ENCODE data around the gene IDI2.
A peak's percentile ranks its signal among the peaks of the same experiment; 100 is the strongest.

Gene IDI2

DNA sequence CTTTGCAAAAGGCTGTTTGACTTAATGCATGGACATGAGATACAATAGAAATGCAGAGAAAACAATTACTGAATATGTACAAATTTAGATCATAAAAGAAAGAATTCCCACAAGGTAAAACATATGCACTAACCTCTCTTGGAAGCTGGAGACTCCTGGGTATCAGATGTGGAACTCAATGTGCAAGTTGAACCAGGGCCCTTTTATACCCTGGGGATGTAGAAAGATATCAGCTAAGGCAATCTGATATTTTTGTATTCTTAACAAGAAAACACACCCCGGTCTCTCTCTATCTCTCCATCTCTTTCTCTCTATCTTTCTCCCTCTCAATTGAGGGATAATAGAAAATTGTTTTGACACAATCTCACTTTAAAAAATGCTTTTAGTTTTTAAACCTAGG lies at the start of gene IDI2:
Gene IDI2, minus strand, starts transcription at position 177 of the 400 bp plus-strand sequence. CDS start 1,136 bp downstream, outside the sequence.
- TF ChIP-seq, protein P1, sequence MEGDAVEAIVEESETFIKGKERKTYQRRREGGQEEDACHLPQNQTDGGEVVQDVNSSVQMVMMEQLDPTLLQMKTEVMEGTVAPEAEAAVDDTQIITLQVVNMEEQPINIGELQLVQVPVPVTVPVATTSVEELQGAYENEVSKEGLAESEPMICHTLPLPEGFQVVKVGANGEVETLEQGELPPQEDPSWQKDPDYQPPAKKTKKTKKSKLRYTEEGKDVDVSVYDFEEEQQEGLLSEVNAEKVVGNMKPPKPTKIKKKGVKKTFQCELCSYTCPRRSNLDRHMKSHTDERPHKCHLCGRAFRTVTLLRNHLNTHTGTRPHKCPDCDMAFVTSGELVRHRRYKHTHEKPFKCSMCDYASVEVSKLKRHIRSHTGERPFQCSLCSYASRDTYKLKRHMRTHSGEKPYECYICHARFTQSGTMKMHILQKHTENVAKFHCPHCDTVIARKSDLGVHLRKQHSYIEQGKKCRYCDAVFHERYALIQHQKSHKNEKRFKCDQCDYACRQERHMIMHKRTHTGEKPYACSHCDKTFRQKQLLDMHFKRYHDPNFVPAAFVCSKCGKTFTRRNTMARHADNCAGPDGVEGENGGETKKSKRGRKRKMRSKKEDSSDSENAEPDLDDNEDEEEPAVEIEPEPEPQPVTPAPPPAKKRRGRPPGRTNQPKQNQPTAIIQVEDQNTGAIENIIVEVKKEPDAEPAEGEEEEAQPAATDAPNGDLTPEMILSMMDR (IDR thresholded peaks at IDR 0.05; ENCODE audit: low read depth, low read length, poor library complexity, severe bottlenecking) = no peak
- no peak for TF ChIP-seq EZH2phosphoT487 (IDR thresholded peaks at IDR 0.05; ENCODE audit: borderline replicate concordance, low read length)
- H3K4me1 ChIP-seq (ENCODE audit: control insufficient read depth, low read length) = no peaks in the 10 kb centered on the region

GRCh38 chr10:1074748-1075308 lies 49.2 kb upstream of the IDI2 start:
- Histone ChIP-seq H3K27me3 (ENCODE audit: control insufficient read depth, low read length) (no peaks in the 10 kb centered on the region), H3K4me3 (ENCODE audit: low read length) (no peak overlapping the region), H3K36me3 (ENCODE audit: control insufficient read depth, low read length) (peaks cover 37% of the 10 kb centered on the region), H3K27ac (ENCODE audit: low read depth, low read length) (no peak overlapping the region), H3K4me2 (ENCODE audit: low read length) (no peak overlapping the region), H3K9me3 (ENCODE audit: control insufficient read depth, insufficient read depth, low read length) (no peaks in the 10 kb centered on the region), H3K9me2 (replicated peaks; ENCODE audit: control insufficient read depth, low read length) (no peaks in the 10 kb centered on the region), H3K4me1 (ENCODE audit: control insufficient read depth, low read length) (no peaks in the 10 kb centered on the region), H3F3A (ENCODE audit: control insufficient read depth, insufficient read depth) (peaks cover 4% of the 10 kb centered on the region; the same call in 1 of the 2 replicates), H3K79me2 (ENCODE audit: control insufficient read depth, low read length) (peaks cover 9% of the 10 kb centered on the region; the same call in 1 of the 2 replicates), H4K20me1 (ENCODE audit: control insufficient read depth, insufficient read depth, low read depth, low read length) (no peaks in the 10 kb centered on the region)
- no peak for TF ChIP-seq EZH2phosphoT487 (IDR thresholded peaks at IDR 0.05; ENCODE audit: borderline replicate concordance, low read length)
- TF ChIP-seq, protein P1 (IDR thresholded peaks at IDR 0.05; ENCODE audit: low read depth, low read length, poor library complexity, severe bottlenecking) = peak; percentile 26

More for the DNA sequence above, at the start of gene IDI2:
- Histone ChIP-seq H3K27ac (ENCODE audit: low read depth, low read length) (no peak within 1 kb of the TSS), H3K27me3 (ENCODE audit: control insufficient read depth, low read length) (no peaks in the 10 kb centered on the region), H3K4me2 (ENCODE audit: low read length) (no peak within 1 kb of the TSS), H3F3A (ENCODE audit: control insufficient read depth, insufficient read depth) (0 out of 2 replicates have a peak, but pooled peaks cover 3% of the 10 kb centered on the region), H3K36me3 (ENCODE audit: control insufficient read depth, low read length) (peaks cover 5% of the 10 kb centered on the region), H3K9me2 (replicated peaks; ENCODE audit: control insufficient read depth, low read length) (no peaks in the 10 kb centered on the region), H3K9me3 (ENCODE audit: control insufficient read depth, insufficient read depth, low read length) (no peaks in the 10 kb centered on the region), H3K79me2 (ENCODE audit: control insufficient read depth, low read length) (no peaks in the 10 kb centered on the region), H4K20me1 (ENCODE audit: control insufficient read depth, insufficient read depth, low read depth, low read length) (no peaks in the 10 kb centered on the region), H3K4me3 (ENCODE audit: low read length) (no peak within 1 kb of the TSS)

DNA sequence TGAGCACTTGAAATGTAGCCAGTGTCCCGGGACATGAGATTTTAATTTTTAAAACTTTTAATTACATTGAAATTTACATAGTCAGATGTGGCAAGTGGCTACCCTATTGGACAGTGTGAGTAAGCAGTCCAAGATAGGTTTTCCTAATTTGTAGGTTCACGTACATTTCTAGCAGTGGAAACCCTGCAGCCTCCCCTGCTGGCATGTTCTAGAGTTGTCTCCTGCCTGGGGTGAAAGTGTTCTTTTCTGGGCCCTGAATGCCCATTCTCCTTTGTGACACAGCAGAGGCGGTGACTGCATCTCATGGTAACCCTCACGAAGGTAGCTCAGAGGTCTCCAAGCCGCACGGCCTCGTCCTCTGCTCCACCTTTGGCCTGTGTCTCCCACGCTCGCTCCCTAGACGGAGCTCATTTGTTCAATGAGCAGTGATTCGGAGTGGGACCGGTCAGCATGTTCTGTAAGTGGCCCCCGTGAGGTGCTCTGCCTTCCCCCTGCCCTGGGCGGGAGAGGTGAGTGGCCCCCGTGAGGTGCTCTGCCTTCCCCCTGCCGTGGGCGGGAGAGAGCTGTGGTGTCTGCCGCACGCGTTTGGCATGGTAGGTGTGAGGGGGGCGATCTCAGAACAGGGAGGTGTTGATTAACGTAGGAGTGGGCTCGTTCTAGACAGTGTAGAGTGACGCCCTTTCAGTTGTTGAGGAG lies 48.5 kb upstream of the IDI2 start:
- TF ChIP-seq EZH2phosphoT487 (IDR thresholded peaks at IDR 0.05; ENCODE audit: borderline replicate concordance, low read length) = no peak
- TF ChIP-seq, protein P1 (IDR thresholded peaks at IDR 0.05; ENCODE audit: low read depth, low read length, poor library complexity, severe bottlenecking) = no peak
- peaks cover 14% of the 10 kb centered on the region for H3K79me2 ChIP-seq (ENCODE audit: control insufficient read depth, low read length)
- no peaks in the 10 kb centered on the region for H3K9me2 ChIP-seq (replicated peaks; ENCODE audit: control insufficient read depth, low read length)
- H3K4me2 ChIP-seq (ENCODE audit: low read length) = no peak overlapping the region
- H3K4me1 ChIP-seq (ENCODE audit: control insufficient read depth, low read length) = 0 out of 2 replicates have a peak, but pooled peaks cover 4% of the 10 kb centered on the region
- no peaks in the 10 kb centered on the region for H3K9me3 ChIP-seq (ENCODE audit: control insufficient read depth, insufficient read depth, low read length)
- no peaks in the 10 kb centered on the region for H4K20me1 ChIP-seq (ENCODE audit: control insufficient read depth, insufficient read depth, low read depth, low read length)
- no peaks in the 10 kb centered on the region for H3K27me3 ChIP-seq (ENCODE audit: control insufficient read depth, low read length)
- H3F3A ChIP-seq (ENCODE audit: control insufficient read depth, insufficient read depth) = peaks cover 4% of the 10 kb centered on the region; the same call in 1 of the 2 replicates
- H3K4me3 ChIP-seq (ENCODE audit: low read length) = no peak overlapping the region
- peaks cover 30% of the 10 kb centered on the region for H3K36me3 ChIP-seq (ENCODE audit: control insufficient read depth, low read length)
- no peak overlapping the region for H3K27ac ChIP-seq (ENCODE audit: low read depth, low read length)
